GM21526 (cell line): ENCODE results near the gene SCUBE3.

ENCODE experiments used
- ATAC-seq: cut with Tn5 transposase; IDR thresholded peaks from one replicate; pipeline ENCODE4 v1.9.1; 2021; ENCODE audit warnings: moderate library complexity; ENCODE audit not compliant: unreplicated experiment, low FRiP score

Gene SCUBE3

GRCh38 chr6:35297601-35298481, 84.1 kb downstream of the SCUBE3 start, which contains the start of gene DEF6:
Gene DEF6, plus strand, starts transcription at chr6:35297818. Its CDS starts 39 bp downstream, at chr6:35297857.
- peak; percentile 60 for ATAC-seq

GRCh38 chr6:35298625-35299140, 84.9 kb downstream of the SCUBE3 start:
- ATAC-seq, result no peak

- no peak for ATAC-seq
These were observed 85.9 kb downstream of the SCUBE3 start for GRCh38 chr6:35299674-35300073.

GRCh38 chr6:35300848-35301247, 87.1 kb downstream of the SCUBE3 start:
- no peak for ATAC-seq
